Hematopoietic multipotent progenitor cell treated with erythropoietin and hydrocortisone succinate and interleukin-3 and kit ligand, for 4 days (in vitro differentiated cells): ENCODE data around the gene TMEM30B.

Experiments
- DNase-seq: peaks from one replicate; pipeline ENCODE4 v3.0.0-alpha.2; 2015

Gene TMEM30B

DNA sequence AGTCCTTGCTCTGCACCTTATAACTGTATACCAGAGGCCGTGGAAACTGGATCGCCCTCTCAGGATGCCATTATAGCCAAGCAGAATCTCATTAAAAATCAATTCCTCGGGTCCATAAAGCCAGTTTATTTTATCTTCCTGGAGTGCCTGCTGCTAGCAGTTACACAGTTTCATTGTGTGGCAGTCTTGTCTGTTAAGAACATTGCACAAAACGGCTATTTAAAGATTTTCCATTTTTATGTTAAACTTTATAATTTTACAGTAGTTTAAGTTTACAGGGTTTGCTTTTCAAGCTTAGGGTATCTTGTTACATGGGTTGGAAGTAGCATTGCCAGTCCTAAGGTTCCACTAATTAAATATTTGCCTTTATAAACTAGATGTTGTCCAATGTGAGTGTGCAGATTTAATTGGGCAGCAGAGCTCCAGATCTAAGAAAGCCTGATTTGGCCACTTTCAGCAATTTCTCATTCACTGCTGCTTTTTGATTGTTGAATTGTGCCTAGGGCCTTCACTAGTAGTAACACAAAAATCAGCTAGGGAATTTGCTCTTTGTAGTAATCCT lies 17.0 kb downstream of the TMEM30B start:
- no peak for DNase-seq

DNA sequence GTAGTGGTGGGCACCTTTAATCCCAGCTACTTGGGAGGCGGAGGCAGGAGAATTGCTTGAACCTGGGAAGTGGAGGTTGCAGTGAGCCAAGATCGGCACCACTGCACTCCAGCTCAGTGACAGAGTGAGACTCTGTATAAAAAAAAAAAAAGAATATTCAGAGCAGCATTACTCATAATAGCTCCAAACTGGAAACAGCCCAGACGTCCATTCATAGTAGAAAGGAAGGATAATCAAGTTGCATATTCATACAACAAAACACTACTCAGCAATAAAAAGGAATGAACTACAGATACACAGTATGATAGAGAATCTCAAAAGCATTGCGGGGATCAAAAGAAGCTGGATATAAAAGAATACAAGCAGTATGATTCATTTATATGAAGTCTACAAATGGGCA lies 19.1 kb downstream of the TMEM30B start:
- DNase-seq, result no peak

DNA sequence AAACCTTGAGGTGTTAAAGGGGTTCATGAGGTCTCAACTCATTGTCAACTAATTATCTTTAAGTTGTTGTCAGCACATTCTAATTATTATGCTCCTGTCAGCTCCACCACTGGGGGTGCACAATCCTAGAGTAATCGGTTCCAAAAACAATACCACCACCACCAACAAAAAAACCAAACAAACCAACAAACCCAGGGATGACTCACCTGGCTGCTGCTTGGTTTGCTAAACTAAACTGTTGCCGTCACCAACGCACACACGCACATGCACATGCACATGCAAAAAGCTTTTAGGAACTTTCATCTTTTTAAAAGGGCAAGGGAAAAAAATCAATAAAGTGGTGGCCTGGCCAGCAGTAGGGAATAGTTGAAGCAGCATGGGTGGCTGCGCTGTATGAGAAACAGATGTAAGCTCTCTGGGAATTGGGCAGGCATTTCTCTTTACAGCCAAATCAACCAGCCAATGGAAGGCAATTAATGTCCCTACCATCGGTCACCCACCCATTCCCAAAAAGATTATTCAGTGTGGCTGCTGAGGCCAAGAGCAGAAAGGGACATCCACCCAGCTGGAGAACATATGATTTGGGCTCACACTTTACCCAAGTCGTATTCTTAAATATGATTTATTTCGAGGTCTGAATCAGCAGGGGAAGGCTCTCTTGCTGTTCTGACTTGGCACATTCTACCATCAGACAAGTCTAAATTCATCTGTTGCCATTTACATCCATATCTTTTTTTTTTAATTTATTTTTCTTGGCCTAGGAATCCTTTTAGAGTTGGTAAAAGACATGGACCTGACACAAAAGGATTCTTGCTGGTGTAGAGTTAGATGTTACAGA lies 20.0 kb downstream of the TMEM30B start:
- DNase-seq, result no peak

DNA sequence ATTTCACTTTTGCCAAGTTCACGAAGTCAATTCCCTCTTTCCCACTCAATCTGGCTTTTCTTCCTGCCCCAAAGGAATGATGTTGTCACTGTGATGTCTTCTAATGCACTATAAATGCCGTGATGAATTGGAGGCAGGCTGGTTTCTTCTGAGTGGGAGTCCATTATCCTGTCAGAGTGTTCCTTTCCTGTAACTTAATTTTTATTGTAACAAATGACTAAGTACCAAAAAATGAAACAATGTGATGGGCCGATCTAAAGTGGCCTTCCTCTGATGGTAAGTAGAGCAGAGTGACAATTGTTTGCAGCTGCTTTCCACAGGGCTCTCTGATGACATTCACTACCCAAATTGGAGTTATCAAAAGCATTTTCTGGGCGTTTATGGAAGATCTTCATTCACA lies 22.2 kb downstream of the TMEM30B start:
- no peak for DNase-seq

DNA sequence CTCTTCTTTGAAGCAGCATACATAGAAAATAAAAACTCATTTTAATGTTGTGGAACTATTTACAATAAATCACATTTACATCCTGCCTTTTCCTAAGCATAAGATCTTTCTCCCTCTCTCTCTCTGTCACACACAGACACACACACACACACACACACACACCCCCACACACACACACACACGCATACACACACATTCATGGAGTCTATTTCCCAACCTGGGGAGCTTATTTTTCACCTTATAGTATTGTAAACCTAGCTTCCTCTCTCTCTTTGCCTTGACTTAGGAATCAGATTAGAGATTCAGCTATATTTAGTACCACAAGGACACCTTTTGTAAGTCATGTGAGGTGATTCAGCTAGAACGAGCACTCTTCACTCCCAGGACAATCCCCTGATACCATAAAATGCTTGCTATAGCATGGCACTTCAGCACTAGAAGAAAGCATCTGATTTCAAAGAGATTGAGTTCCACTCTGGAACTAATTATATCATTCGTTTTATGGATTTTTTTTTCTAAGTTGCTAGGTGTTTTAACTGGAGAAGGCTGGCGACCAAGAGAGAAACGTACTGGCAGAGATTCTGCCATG lies 23.6 kb downstream of the TMEM30B start:
- DNase-seq, result no peak

DNA sequence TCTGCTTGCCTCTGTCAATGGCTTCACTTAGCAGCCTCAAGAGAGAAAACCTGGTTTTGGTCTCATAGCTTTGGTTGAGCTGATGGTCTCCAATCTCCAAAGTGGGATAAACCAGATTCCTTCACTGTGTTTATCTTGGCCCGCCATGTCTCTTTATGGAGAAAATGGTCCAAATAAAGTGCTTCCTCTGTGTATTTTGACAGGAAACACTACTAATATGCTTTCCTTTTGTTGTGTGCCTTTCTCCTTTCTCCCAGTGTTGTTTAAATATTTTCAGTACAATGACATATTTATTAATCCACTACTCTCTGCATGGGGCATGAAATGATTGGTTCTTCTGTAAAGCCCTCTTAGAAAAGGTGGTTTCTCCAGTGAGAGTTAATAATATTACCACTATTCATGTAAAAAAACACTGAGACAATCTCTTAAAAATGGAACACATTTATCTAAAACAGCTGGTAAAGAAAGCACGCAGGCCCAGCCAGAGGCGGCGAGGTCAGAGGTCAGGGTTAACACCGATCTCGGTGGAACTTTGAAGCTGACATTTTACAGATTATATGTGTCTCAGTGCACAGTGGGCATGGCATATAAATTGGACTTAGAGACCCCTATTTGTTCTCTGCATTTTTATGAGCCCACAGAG lies 24.2 kb downstream of the TMEM30B start:
- no peak for DNase-seq

DNA sequence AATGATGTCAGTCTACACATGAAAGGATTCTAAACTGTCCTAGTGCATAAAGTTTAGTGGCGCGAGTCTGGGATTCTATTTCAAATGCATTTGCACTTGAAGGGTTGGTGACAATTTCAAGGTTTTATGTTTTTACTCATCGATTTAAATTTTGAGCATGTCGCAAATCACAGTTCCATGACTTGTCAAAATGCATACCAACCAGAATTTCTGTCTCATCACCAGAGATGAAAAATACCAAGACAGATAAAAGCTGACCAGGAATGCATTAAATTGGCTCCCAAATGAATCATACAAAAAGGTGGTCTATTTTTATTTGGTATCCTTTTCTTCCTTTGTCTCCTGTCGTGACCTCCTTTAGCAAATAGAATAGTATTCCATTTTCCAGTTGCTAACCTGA lies 25.2 kb downstream of the TMEM30B start:
- no peak for DNase-seq

DNA sequence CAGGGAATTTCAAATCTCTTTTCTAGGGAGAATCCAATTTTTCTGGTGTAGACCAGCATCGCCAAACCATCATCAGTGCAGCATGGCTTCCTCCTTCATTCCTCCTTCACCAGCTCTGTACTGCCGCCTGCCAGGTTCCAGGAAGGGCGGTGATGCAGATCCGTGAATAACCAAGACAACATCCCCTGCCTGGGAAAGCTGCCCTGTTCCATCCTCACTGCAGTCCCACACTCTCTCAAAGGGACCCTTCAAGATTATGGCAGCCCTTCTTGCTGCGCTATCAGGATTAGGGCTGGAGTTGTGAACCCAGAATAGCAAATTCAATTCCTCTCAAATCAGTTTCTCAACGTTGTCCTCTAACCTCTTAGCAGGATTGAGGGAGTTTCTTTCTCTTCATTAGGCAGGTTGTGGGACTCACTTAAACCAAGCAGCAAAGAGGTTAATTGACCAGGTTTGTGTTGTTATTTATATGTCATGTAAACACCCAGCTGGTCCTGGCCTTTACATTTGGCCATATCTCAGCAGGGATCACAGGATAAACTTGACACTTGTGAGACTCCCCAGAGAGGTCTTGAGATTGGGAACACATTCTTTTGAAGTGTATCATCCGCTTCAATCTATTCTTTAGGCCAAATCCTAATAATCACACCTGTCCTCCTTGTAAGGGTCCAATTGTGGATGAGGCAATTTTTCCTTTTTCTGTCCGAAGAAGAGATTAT lies 26.2 kb downstream of the TMEM30B start:
- DNase-seq, result no peak

DNA sequence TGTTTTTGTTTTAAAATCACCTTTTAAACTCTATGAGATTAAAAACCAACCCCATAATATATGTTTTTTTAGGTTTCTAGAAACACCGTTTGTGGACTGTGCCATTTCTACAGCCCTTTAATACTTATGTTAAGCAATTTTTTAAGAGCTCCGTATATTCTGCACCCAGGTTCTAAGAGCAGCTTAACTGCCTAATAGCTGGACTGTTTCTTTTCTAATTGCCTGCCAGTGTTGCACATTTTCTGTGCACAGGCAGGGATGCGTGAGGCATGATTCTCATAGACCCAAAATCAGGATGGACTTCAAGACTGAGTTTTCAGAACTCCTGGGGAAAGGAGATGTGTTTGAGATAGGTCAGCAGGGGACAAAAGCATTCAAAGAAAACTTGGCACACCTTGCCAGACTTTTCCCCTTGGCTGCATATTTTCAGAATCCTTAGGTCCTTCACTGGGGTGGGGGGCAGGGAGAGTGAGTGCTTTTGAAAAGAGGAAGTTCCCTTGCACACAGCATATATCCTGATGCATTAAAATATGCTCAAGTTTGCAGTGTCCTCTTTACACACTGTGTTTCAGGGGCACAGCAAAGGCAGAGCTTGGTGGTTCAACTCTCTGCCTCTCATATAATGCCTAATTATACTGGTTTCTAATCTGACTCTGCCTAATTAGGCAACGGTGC lies 27.9 kb downstream of the TMEM30B start:
- peak; percentile 75 for DNase-seq

DNA sequence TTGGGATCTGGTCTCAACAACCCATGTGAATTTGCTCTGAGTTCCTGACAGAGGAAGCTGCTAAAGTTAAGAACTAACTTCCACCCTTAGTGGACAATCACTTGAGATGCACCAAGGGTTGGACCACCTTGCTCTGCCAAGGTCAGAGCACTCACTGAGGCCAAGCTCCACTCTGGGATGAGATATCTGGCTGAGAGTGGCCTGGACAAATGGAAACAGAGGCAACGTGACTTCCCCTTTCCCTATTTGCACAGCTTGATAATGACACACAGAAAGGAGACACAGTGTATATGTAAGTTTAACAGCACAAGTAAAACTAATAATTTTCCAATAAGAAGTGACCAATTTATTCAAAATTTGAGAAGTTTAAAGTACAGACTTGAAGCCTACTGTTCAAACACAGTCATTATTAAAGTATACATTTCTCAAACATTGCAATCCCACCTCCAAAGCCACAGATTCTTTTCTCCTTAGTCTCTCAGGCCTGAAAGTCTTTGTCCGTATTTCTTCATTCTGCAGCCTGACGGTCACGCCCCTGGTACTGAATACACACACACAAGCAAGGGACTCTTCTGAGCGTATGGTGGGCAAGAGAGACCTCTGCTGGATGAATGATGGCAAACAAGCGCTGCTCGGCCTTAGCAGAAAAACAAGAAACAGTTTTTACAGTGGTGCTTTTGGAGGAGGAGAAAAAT lies 28.6 kb downstream of the TMEM30B start:
- DNase-seq, result peak; percentile 91

DNA sequence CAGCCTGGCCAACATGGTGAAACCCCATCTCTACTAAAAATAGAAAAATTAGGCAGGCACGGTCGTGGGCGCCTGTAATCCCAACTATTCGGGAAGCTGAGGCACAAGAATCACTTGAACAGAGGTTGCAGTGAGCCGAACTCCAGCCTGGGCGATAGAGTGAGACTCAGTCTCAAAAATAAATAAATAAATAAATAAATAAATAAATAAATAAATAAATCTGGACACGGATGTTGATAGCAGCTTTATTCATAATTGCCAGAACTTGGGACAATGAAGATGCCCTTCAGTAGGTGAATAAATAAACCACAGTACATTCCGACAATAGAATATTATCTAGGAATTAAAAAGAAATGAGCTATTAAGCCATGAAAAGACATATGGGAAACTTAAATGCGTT lies 31.1 kb downstream of the TMEM30B start:
- DNase-seq, result no peak

DNA sequence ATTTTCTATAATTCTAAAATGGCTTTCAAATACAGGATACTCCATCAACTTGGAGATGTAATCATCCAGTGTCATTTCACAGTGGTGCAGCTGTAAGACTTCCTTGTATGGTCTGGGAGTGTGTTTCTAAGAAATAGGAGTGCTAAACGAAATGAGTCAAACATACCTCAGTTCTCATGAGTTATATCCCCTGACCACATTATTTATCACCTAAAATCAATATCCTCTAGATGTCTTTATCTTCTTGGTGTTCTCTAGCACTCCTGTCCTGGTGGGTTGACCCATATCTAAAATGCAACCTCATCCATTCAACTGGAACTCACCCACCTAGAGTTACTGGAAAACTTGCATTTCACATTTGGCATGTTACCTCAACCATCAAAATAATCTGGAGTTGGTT lies 33.2 kb downstream of the TMEM30B start:
- DNase-seq, result no peak

DNA sequence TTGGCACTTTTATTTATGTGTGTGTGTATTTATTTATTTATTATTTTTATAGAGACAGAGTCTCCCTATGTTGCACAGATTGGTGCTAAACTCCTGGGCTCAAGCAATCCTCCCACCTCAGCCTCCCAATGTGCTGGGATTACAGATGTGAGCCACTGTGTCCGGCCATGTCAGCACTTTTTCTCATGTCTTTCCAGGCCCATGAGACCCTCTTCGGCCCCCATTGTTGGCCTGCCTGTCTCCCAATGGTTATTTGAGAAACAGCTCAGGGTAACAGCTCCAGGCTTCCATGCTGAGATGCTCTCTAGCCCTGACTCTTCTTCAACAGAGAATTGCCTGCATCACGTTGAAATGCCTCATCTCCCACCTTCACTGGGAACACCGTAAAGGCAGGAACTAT lies 34.4 kb downstream of the TMEM30B start:
- no peak for DNase-seq

DNA sequence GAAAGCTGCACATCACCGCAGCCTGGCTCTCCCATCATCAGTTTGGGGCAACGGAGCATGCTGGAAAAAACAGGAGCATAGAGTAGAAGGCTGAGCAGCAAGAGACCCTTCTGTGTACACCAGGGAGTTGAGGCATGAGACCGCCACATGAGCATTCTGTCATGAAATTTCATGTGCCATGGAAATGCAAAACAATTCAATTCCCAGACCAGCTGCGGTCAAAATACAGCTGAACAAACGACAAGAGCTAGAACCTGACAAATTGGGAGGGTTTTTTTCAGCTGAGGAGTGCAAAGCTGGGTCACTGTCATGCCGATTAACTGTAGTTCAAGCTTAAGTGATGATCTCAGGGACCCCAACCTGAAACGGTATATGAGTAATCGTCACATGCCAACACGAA lies 37.1 kb downstream of the TMEM30B start:
- no peak for DNase-seq

DNA sequence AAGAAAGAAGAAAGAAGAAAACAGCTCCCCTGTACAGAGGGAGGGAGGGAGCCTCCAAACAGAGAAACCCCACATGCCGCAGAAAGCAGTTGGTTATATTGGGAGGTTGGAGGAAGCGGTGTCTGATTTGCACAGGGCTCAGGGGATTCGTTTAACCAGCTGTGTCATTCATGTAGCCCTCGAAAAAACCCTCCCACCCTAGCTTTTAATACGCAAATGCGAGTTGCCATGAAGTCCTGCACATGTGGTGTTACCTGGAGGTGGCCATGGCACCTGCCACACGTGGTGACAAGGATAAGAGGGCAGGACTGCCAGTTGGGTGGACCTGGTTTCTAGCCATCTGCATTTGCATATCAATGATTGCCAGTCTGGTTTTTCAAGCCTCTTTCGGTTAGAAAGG lies 40.9 kb downstream of the TMEM30B start:
- no peak for DNase-seq

DNA sequence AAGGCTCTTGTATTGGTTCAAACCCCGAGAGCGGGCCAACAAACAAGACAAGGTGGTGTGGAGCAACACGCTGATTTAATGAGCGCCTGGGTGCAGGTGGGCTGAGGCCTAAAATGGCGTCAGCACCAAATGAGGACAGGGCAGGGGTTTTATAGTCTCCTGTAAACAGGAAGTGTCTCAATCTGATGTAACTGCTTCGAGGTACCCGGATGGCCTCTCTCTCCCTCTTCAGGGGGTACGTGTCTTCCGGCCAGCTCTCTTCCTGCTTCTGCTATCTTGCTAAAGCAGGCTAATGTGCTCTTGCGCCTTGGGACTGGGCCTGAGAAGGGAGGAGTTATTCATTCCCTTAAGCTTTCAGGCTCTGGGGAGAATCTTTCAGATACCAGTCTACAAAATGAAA lies 41.9 kb downstream of the TMEM30B start:
- peak; percentile 18 for DNase-seq

DNA sequence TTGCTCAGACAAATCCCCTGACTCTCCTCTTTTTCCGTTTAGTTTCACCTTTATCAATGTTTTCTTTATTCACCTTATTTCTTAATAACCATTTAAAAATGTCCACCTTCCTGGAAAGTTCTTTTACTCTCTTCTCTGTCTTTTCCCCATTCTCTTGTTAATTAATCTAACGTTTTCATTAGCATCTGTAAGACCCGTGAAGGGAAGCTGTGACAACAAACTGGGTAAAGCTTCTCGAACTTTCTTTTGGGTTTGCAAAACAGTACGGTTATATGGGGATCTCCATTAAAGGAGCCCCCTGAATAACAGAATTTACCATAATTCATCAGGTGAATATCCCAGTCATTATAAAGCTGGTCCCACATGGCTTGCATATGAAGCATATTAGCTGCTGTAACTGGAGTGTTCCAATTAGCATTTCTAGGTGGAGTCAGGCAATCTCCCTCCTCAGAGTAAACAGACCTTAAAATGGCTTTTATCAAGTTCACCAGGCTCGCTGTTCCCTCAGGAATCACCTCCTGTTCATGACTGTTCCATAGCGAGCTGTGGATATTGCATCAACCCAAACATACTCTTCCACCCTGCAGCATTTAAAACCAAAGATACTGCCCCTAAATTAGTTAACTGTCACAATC lies 42.4 kb downstream of the TMEM30B start:
- no peak for DNase-seq

DNA sequence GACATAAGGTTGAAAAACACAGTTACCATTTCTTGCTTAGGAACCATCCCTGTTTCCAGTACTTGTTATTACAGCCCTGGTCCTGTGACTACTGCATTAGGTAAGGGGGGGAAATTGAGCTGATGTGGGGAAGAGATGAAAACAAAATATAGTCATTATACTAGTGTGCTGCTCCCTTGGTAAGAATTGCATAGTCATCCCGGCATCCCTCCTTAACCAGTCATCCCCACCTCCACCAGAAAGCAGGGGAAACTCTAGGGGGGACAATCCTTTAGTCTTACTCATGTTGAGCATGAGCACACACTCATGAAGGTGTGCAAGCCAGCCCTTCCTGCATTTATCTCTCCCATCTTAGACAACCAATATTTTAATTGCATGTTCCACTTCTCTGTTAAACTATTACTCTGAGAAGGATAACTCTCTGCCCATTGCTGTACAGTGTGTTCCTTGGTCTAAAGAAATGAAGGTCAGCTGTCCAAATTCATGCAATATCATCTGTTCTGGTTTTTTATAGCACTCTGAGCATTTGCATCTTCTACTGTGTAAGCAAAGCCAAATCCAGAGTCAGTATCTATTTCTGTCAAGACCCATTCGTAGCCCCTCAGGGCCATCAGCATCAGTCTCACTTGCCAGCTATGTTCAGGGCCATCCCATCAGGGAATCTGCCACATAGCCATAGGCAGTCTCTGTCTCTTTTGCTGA lies 46.8 kb downstream of the TMEM30B start:
- DNase-seq, result no peak

DNA sequence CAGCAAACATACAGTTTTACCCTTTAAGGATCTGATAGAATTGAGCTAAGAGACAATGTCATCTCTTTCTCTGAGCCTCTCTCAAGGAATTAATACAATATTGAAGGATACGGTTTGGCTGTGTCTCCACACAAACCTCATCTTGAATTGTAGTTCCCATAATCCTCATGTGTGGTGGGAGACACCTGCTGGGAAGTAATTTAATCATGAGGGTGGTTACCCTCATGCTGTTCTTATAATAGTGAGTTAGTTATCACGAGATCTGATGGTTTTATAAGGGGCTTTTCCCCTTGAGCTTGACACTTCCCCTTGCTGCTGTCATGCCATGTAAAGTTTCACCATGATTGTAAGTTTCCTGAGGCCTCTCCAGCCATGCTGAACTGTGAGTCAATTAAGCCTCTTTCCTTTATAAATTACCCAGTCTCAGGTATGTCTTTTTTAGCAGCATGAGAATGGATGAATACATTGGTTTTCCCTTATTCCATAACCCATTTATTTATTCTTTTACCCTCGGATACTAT lies 47.6 kb downstream of the TMEM30B start:
- no peak for DNase-seq

DNA sequence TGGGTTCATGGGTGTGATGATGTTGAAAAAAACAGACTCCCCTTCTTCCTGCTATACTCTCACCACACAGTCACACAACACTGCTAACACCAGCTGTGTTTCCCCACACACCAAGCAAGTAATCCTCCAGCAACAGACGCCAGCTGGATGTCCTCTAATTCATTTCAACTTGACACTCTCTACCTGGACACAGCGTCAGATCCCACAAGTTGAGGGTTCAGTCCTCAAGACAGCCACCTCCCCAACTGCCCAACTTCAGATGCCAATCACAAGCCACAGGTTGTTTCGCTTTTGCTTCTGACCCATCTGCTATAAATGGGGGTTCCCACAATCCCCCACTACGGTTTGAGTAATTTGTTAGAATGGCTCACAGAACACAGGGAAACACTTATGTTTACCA lies 49.3 kb downstream of the TMEM30B start:
- no peak for DNase-seq

DNA sequence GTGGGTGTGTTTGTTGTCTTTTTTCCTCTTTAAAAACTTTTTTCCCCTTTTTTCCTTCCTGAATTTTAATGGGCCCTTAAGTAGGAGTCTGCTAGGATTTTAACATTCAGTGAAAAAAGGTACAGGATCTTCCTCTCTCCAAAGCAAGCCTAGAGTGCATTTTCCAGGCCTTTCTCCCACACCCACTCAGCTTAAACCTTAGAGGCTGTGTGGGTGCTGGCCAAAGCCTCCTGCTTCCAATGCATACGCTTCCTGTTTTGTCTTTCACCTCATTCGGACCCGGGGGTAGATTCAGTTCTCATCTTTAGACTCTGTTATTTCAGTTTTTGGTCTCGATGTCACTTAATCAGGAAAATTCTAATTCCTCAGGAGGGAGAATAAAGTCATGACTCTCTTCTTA lies 51.2 kb downstream of the TMEM30B start:
- DNase-seq, result no peak
